Measurements from ENCODE around the gene OGG1. TPM values are rescaled to one million over a fixed set of nuclear protein-coding genes. Genes with fewer than 3 reads are reported as not detected.

The OGG1 gene
- total and polyA plus RNA-seq, 9 of the 15 experiments (the other 6 are each of a cell fraction or from before 2014, with no cell fraction given): 6.6 to 33.0 (median 24.4) TPM

DNA sequence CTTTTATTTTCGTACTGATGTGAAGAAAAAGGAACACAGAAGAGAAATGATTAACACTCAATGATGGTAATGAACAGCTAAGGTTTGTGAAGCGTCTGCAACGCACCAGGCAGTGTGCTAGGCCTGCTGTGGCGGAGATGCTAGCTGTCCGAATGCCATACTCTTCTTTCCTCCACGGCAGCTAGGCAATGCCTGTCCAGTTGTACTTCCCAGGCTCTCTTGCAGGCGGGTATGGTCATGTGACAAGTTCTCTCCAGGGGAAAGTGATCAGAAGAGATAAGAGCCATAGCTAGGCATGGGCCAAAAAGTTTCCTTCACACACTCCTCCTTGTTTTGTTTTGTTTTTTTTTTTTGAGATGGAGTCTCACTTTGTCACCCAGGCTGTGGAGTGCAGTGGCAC is 35.9 kb downstream of the OGG1 start (continued):
- TF ChIP-seq, protein P1, sequence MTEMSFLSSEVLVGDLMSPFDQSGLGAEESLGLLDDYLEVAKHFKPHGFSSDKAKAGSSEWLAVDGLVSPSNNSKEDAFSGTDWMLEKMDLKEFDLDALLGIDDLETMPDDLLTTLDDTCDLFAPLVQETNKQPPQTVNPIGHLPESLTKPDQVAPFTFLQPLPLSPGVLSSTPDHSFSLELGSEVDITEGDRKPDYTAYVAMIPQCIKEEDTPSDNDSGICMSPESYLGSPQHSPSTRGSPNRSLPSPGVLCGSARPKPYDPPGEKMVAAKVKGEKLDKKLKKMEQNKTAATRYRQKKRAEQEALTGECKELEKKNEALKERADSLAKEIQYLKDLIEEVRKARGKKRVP (CRISPR knock-in tag; IDR thresholded peaks at IDR 0.05): no peak
- TF ChIP-seq, protein P2, sequence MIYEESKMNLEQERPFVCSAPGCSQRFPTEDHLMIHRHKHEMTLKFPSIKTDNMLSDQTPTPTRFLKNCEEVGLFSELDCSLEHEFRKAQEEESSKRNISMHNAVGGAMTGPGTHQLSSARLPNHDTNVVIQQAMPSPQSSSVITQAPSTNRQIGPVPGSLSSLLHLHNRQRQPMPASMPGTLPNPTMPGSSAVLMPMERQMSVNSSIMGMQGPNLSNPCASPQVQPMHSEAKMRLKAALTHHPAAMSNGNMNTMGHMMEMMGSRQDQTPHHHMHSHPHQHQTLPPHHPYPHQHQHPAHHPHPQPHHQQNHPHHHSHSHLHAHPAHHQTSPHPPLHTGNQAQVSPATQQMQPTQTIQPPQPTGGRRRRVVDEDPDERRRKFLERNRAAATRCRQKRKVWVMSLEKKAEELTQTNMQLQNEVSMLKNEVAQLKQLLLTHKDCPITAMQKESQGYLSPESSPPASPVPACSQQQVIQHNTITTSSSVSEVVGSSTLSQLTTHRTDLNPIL (CRISPR knock-in tag; IDR thresholded peaks at IDR 0.05): no peak
- TF ChIP-seq E2F6 (IDR thresholded peaks at IDR 0.05; ENCODE audit: borderline replicate concordance in 1 of 2, extremely low read depth in 1 of 2, insufficient read depth in 1 of 2, insufficient read length in 1 of 2, low read depth in 1 of 2, low read length in 1 of 2, poor library complexity in 1 of 2, severe bottlenecking in 1 of 2) (no peak), FOXK2 (conservative IDR thresholded peaks at IDR 0.05 in 1 of 2, IDR thresholded peaks at IDR 0.05 in 1 of 2; ENCODE audit: low read depth in 2 of 2) (peak in 1 of 2 experiments; percentile 34; a peak in 1 of 4 replicates), ZNF766 (CRISPR knock-in tag; conservative IDR thresholded peaks at IDR 0.05) (no peak), MYNN (IDR thresholded peaks at IDR 0.05) (no peak), MYNN (CRISPR knock-in tag; IDR thresholded peaks at IDR 0.05) (no peak), MAFG (tag; conservative IDR thresholded peaks at IDR 0.05) (no peak), IFI16 (CRISPR knock-in tag; IDR thresholded peaks at IDR 0.05) (no peak), HSF4 (CRISPR knock-in tag; IDR thresholded peaks at IDR 0.05; ENCODE audit: borderline replicate concordance) (peak; percentile 69; the same call in 1 of the 2 replicates), NFIC (IDR thresholded peaks at IDR 0.05) (no peak), PBX2 (CRISPR knock-in tag; IDR thresholded peaks at IDR 0.05; ENCODE audit: low read depth) (no peak), PBX2 (tag; conservative IDR thresholded peaks at IDR 0.05; ENCODE audit: low read depth) (no peak), HDAC1 (IDR thresholded peaks at IDR 0.05) (no peak), ATF1 (CRISPR knock-in tag; IDR thresholded peaks at IDR 0.05) (no peak), ATF1 (tag; IDR thresholded peaks at IDR 0.05) (no peak), ZNF3 (CRISPR knock-in tag; IDR thresholded peaks at IDR 0.05) (no peak), GATA2 (CRISPR knock-in tag; IDR thresholded peaks at IDR 0.05) (peak; percentile 84), ELF1 (tag; IDR thresholded peaks at IDR 0.05) (no peak)
- TF ChIP-seq, protein P3, sequence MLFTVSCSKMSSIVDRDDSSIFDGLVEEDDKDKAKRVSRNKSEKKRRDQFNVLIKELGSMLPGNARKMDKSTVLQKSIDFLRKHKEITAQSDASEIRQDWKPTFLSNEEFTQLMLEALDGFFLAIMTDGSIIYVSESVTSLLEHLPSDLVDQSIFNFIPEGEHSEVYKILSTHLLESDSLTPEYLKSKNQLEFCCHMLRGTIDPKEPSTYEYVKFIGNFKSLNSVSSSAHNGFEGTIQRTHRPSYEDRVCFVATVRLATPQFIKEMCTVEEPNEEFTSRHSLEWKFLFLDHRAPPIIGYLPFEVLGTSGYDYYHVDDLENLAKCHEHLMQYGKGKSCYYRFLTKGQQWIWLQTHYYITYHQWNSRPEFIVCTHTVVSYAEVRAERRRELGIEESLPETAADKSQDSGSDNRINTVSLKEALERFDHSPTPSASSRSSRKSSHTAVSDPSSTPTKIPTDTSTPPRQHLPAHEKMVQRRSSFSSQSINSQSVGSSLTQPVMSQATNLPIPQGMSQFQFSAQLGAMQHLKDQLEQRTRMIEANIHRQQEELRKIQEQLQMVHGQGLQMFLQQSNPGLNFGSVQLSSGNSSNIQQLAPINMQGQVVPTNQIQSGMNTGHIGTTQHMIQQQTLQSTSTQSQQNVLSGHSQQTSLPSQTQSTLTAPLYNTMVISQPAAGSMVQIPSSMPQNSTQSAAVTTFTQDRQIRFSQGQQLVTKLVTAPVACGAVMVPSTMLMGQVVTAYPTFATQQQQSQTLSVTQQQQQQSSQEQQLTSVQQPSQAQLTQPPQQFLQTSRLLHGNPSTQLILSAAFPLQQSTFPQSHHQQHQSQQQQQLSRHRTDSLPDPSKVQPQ (CRISPR knock-in tag; IDR thresholded peaks at IDR 0.05; ENCODE audit: borderline replicate concordance): no peak
